Esophagus muscularis mucosa (tissue), 4 donors: ENCODE results near the gene CTDSPL2. TPM values are rescaled to one million over a fixed set of nuclear protein-coding genes. Genes with fewer than 3 reads are reported as not detected.

ENCODE experiments used
- DNase-seq: peaks from one replicate; pipeline ENCODE4 v3.0.0-alpha.2; 2017; ENCODE audit errors: extremely low spot score
- H3K27ac ChIP-seq, 4 donors: fragments of 200-600 bp; sonication (generic); replicated peaks in 1 of 4; 1 replicate in 3 of 4; 2 replicates in 1 of 4; pipeline ENCODE4 v1.5.1; 2016 to 2019; ENCODE audit warnings: mild to moderate bottlenecking in 1 of 4
- H3K27me3 ChIP-seq, 4 donors: fragments of 200-600 bp; sonication (generic); one replicate each; pipeline versions ENCODE4 v1.5.1 to v1.6.0; 2016 to 2019
- H3K36me3 ChIP-seq, 4 donors: fragments of 200-600 bp; sonication (generic); one replicate each; pipeline ENCODE4 v1.5.1; 2016 to 2019
- H3K4me1 ChIP-seq, 4 donors: fragments of 200-600 bp; sonication (generic); one replicate each; pipeline ENCODE4 v1.5.1; 2016 to 2019
- H3K4me3 ChIP-seq, 4 donors: fragments of 200-600 bp; sonication (generic); 1 replicate in 2 of 4; 2 replicates in 2 of 4; pipeline ENCODE4 v1.5.1; 2016 to 2019; ENCODE audit warnings: mild to moderate bottlenecking in 4 of 4, moderate library complexity in 1 of 4
- H3K9me3 ChIP-seq, 4 donors: fragments of 200-600 bp; sonication (generic); 1 replicate in 3 of 4; 2 replicates in 1 of 4; pipeline ENCODE4 v1.5.1; 2016 to 2019
- EP300 ChIP-seq: sonication (generic); formaldehyde crosslinking; IDR thresholded peaks from one replicate; pipeline ENCODE4 v1.6.1; 2017; ENCODE audit warnings: antibody characterized with exemption
- POLR2A ChIP-seq: fragments of 450-650 bp; IDR thresholded peaks from one replicate; pipeline ENCODE4 v1.6.1; 2017; ENCODE audit warnings: antibody characterized with exemption, moderate library complexity, mild to moderate bottlenecking, low read depth
- POLR2AphosphoS5 ChIP-seq, 2 donors: sonication (generic); formaldehyde crosslinking; IDR thresholded peaks; one replicate each; pipeline ENCODE4 v1.6.1; 2017; ENCODE audit warnings: antibody characterized with exemption in 2 of 2
- WGBS: methylation state at CpG from one replicate; pipeline ENCODE4 v1.1.5; 2018; 5-methylcytosine and 5-hydroxymethylcytosine counted together
- intact Hi-C: fragments of 100-400 bp; cut with DNase I; formaldehyde crosslinking; loops from one replicate; pipeline ENCODE4 v1.15.1; 2023
- total RNA-seq, 4 donors: library from RNA; depleted of rRNA; stranded (reverse); fragments of >200 nt; gene quantifications; one replicate each; pipeline versions ENCODE4 v1.1.0 to v1.2.1, GENCODE V29; 2016
- TF ChIP-seq, protein P1 (sequence below), 3 experiments: fragments of 200-600 bp in 2 of 3; fragments of 450-650 bp in 1 of 3; sonication (generic) in 2 of 3; IDR thresholded peaks; one replicate each; pipeline ENCODE4 v1.5.1; 2017 to 2019; ENCODE audit warnings: antibody characterized with exemption in 3 of 3, mild to moderate bottlenecking in 2 of 3, moderate library complexity in 1 of 3

CTDSPL2 gene
- total RNA-seq, 4 donors from 2014 or later: 28.8 to 46.4 (median 43.8) TPM

DNA sequence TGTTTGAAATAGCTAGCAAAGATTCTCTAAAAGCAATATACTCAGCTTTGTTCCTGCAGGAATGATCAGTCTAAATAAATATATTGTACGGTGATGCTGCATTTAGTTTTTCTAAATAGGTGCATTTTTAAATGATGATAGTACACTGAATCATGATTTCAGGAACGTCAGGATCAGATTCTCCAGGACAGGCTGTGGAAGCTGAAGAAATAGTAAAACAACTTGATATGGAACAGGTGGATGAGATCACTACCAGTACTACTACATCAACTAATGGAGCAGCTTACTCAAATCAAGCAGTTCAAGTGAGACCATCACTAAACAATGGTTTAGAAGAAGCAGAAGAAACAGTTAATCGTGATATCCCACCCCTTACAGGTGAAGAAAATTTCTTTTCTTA is 63.2 kb downstream of the CTDSPL2 start:
- Histone ChIP-seq H3K4me3 (no peak overlapping the region), H3K27me3 (no peaks in the 10 kb centered on the region), H3K9me3 (no peaks in the 10 kb centered on the region), H3K4me1 (peaks cover 0 to 13% (median 0%) of the 10 kb centered on the region in 4 donors), H3K27ac (no peak overlapping the region), H3K36me3 (peaks cover 9 to 81% (median 38%) of the 10 kb centered on the region in 4 donors)
- intact Hi-C loops: no loop called here
- WGBS: 50% methylated on average over 3 of the region's 3 CpGs
- TF ChIP-seq POLR2A: no peak
- TF ChIP-seq POLR2AphosphoS5 (IDR thresholded peaks at IDR 0.05): no peak
- TF ChIP-seq EP300: no peak
- TF ChIP-seq, protein P1, sequence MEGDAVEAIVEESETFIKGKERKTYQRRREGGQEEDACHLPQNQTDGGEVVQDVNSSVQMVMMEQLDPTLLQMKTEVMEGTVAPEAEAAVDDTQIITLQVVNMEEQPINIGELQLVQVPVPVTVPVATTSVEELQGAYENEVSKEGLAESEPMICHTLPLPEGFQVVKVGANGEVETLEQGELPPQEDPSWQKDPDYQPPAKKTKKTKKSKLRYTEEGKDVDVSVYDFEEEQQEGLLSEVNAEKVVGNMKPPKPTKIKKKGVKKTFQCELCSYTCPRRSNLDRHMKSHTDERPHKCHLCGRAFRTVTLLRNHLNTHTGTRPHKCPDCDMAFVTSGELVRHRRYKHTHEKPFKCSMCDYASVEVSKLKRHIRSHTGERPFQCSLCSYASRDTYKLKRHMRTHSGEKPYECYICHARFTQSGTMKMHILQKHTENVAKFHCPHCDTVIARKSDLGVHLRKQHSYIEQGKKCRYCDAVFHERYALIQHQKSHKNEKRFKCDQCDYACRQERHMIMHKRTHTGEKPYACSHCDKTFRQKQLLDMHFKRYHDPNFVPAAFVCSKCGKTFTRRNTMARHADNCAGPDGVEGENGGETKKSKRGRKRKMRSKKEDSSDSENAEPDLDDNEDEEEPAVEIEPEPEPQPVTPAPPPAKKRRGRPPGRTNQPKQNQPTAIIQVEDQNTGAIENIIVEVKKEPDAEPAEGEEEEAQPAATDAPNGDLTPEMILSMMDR (IDR thresholded peaks at IDR 0.05): no peak
- no peak for DNase-seq

- no peak for DNase-seq
- Histone ChIP-seq H3K27me3 (no peaks in the 10 kb centered on the region), H3K9me3 (no peaks in the 10 kb centered on the region), H3K4me1 (peaks cover 0 to 13% (median 0%) of the 10 kb centered on the region in 4 donors), H3K36me3 (peaks cover 9 to 84% (median 37%) of the 10 kb centered on the region in 4 donors), H3K4me3 (no peak overlapping the region), H3K27ac (no peak overlapping the region)
- TF ChIP-seq EP300: no peak
- intact Hi-C loops: no loop called here
- WGBS: 97% methylated on average over 7 of the region's 7 CpGs
Measured at GRCh38 chr15:44492040-44492439, 64.6 kb downstream of the CTDSPL2 start.

- H3K9me3 ChIP-seq: no peaks in the 10 kb centered on the region
- H3K4me1 ChIP-seq: peaks cover 0 to 13% (median 0%) of the 10 kb centered on the region in 4 donors
- peaks cover 2 to 84% (median 37%) of the 10 kb centered on the region in 4 donors for H3K36me3 ChIP-seq
- H3K4me3 ChIP-seq: no peak overlapping the region
- H3K27me3 ChIP-seq: no peaks in the 10 kb centered on the region
- 74% methylated on average over 3 of the region's 3 CpGs for WGBS
- intact Hi-C loops: no loop called here
- TF ChIP-seq POLR2AphosphoS5 (IDR thresholded peaks at IDR 0.05): no peak
- TF ChIP-seq, protein P1 (IDR thresholded peaks at IDR 0.05): no peak
- TF ChIP-seq EP300: no peak
- no peak for TF ChIP-seq POLR2A
- no peak overlapping the region for H3K27ac ChIP-seq
- no peak for DNase-seq
Measured at GRCh38 chr15:44492672-44493071, 65.2 kb downstream of the CTDSPL2 start.

GRCh38 chr15:44495562-44495961 is 68.1 kb downstream of the CTDSPL2 start:
- Histone ChIP-seq H3K4me3 (no peak overlapping the region), H3K27ac (no peak overlapping the region), H3K4me1 (peaks cover 0 to 3% (median 0%) of the 10 kb centered on the region in 4 donors), H3K27me3 (no peaks in the 10 kb centered on the region), H3K9me3 (no peaks in the 10 kb centered on the region), H3K36me3 (peaks cover 0 to 89% (median 47%) of the 10 kb centered on the region in 4 donors)
- intact Hi-C loops: no loop called here
- TF ChIP-seq POLR2A (no peak), EP300 (no peak), POLR2AphosphoS5 (IDR thresholded peaks at IDR 0.05) (no peak)
- TF ChIP-seq, protein P1 (IDR thresholded peaks at IDR 0.05): no peak
- 94% methylated on average over 7 of the region's 8 CpGs for WGBS
- DNase-seq: no peak

GRCh38 chr15:44500555-44500954 is 73.1 kb downstream of the CTDSPL2 start:
- H3K4me1 ChIP-seq: peaks cover 0 to 3% (median 0%) of the 10 kb centered on the region in 4 donors
- intact Hi-C loops: loop anchor here (5.0 kb wide), 1 partner anchor 73 kb away; the partner anchor contains the start of gene CTDSPL2
- no peaks in the 10 kb centered on the region for H3K9me3 ChIP-seq
- H3K36me3 ChIP-seq: peaks cover 8 to 69% (median 53%) of the 10 kb centered on the region in 4 donors
- WGBS: 78% methylated on average over 3 of the region's 3 CpGs
- no peak for DNase-seq
- H3K27ac ChIP-seq: no peak overlapping the region
- no peak overlapping the region for H3K4me3 ChIP-seq
- TF ChIP-seq, protein P1 (IDR thresholded peaks at IDR 0.05): no peak
- TF ChIP-seq EP300 (no peak), POLR2AphosphoS5 (IDR thresholded peaks at IDR 0.05) (no peak), POLR2A (no peak)
- H3K27me3 ChIP-seq: no peaks in the 10 kb centered on the region
